Effector memory CD4-positive, alpha-beta T cell (primary cell): ENCODE data around the gene HDGFL3.
A peak's percentile ranks its signal among the peaks of the same experiment; 100 is the strongest.

Experiments used
- DNase-seq, 3 donors: peaks; one replicate each; pipeline ENCODE4 v3.0.0-alpha.2; 2020
- H3K27ac ChIP-seq: 2 replicates; pipeline ENCODE4 v1.7.0; 2013; ENCODE audit warnings: mild to moderate bottlenecking, low read length, moderate library complexity; ENCODE audit not compliant: insufficient read depth, poor library complexity, severe bottlenecking
- H3K27me3 ChIP-seq: replicated peaks from 2 replicates; pipeline ENCODE4 v1.7.0; 2013; ENCODE audit warnings: mild to moderate bottlenecking, low read length; ENCODE audit not compliant: insufficient read depth, control insufficient read depth, poor library complexity, severe bottlenecking
- H3K36me3 ChIP-seq: 2 replicates; pipeline ENCODE4 v1.7.0; 2013; ENCODE audit warnings: mild to moderate bottlenecking, low read length, moderate library complexity; ENCODE audit not compliant: control insufficient read depth, insufficient read depth
- H3K4me1 ChIP-seq: 2 replicates; pipeline ENCODE4 v1.7.0; 2013; ENCODE audit warnings: low read length, mild to moderate bottlenecking; ENCODE audit not compliant: control insufficient read depth, insufficient read depth, poor library complexity, severe bottlenecking
- H3K4me3 ChIP-seq: 2 replicates; pipeline ENCODE4 v1.7.0; 2013; ENCODE audit warnings: low read length, low read depth, mild to moderate bottlenecking; ENCODE audit not compliant: insufficient read depth, poor library complexity, severe bottlenecking
- H3K9me3 ChIP-seq: 2 replicates; pipeline ENCODE4 v1.7.0; 2013; ENCODE audit warnings: mild to moderate bottlenecking, low read length, moderate library complexity; ENCODE audit not compliant: control insufficient read depth

Gene HDGFL3

GRCh38 chr15:83108266-83109219, 99.1 kb downstream of the HDGFL3 start:
- no peak for DNase-seq
- Histone ChIP-seq H3K27me3 (peaks cover 11% of the 10 kb centered on the region), H3K4me3 (peak overlapping the region; percentile 36), H3K4me1 (peaks cover 9% of the 10 kb centered on the region), H3K36me3 (no peaks in the 10 kb centered on the region), H3K9me3 (no peaks in the 10 kb centered on the region), H3K27ac (no peak overlapping the region)

DNA sequence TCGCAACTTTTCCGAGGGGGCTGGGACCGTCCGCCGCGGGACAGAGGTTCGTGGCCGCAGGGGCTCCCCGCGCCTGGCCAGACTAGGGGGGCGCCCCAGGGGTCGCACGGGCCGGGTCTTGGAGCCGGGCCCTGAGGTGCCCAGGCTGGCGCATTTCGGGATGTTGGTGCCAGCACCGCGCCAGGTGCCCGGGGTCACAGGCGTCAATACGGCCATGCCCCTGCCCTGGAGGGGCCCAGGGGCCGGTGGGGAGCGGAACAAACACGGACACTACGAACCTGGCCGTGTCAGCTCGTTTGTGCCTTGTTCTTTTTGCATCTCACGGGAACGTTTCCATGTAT, 99.8 kb downstream of the HDGFL3 start:
- Histone ChIP-seq H3K4me3 (peak overlapping the region; percentile 36), H3K27ac (no peak overlapping the region), H3K27me3 (peaks cover 11% of the 10 kb centered on the region), H3K4me1 (peaks cover 9% of the 10 kb centered on the region), H3K9me3 (no peaks in the 10 kb centered on the region), H3K36me3 (no peaks in the 10 kb centered on the region)
- no peak for DNase-seq

DNA sequence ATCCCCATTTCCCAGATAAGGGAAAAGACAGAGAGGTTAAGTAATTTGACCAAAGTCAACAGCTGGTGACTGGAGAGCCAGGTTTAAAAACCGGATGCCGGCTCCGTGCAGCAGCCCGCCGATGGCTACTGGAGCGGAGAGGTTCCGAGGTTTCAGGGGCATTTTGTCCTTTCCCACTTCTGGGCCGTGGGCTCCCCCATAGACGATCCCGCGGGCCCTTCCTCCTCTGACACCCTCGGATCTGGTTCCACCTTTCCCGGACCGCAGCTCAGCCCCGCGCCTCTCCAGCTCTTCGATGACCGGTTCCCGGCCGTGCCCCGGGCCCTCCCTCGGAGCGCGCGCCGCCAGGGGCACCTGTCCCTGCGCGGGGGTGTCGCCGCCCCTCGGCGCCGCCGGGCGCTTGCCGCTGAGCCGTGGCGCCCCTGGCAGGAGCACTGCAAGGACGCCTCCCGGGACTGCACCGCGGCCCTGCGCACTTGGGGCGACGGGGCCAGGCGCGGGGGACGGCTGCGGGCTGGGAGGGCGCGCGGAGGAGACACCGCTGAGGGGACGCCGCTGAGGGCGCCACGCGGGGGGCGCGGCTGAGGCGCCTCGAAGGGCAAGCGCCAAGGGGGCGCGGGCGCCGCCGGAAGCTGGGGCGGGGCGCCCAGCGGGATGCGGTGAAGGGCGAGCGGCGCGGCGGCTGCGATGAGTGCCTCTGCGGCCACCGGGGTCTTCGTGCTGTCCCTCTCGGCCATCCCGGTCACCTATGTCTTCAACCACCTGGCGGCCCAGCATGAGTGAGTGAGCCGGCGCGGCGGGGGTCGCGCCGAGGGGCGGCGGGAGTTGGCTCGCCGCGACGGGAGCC, 100.4 kb downstream of the HDGFL3 start, which contains the start of gene TM6SF1:
TSS of gene TM6SF1 (plus strand) at position 652 of the 847 bp plus-strand sequence. CDS start at position 688, 36 bp downstream.
- no peak for DNase-seq
- peak within 1 kb of the TSS; percentile 36 for H3K4me3 ChIP-seq

DNA sequence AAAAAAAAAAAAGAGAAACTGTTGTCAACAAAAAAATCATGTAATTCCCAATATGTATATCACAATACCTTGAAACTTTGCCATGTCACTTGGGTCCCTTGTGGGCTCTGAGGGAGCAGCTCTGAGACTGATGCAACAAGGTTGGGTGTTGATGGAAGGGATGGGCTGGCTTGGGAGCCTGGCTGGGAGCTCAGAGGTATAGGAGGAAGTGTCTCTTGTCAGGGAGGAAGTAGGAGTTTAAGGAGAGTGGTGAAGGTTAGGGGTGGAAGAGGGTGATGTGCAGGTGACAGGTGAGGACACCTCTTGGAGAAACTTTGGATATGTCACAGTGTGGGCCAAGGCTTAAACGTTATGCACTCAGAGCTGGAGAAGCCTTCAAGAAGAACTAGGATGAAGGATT, 102.2 kb downstream of the HDGFL3 start:
- H3K4me3 ChIP-seq = no peak overlapping the region
- H3K9me3 ChIP-seq = no peaks in the 10 kb centered on the region
- peaks cover 9% of the 10 kb centered on the region for H3K4me1 ChIP-seq
- H3K27me3 ChIP-seq = peaks cover 11% of the 10 kb centered on the region
- DNase-seq = no peak
- H3K27ac ChIP-seq = no peak overlapping the region
- no peaks in the 10 kb centered on the region for H3K36me3 ChIP-seq

More for the DNA sequence above, 100.4 kb downstream of the HDGFL3 start, which contains the start of gene TM6SF1:
- H3K9me3 ChIP-seq = no peaks in the 10 kb centered on the region
- peaks cover 9% of the 10 kb centered on the region for H3K4me1 ChIP-seq
- peaks cover 11% of the 10 kb centered on the region for H3K27me3 ChIP-seq
- H3K27ac ChIP-seq = no peak within 1 kb of the TSS
- H3K36me3 ChIP-seq = no peaks in the 10 kb centered on the region

DNA sequence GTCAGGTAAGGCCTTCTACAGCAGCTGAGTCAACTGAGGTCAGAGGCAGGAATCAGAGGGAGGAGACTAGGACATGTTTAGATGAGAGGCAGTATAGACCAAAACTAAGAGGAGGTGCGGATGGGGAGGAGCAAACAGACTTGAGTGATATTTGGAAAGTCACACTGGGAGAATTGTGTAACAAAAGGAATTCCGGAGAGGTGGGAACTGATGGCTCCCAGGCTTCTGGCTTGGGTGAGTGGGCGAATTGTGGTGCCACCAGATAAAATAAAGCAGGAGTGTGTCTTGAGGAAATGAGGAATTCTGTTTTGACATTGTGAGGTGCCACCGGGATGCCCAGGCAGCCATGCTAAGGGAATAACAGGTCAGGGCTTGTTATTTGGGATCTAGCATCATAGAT, 103.5 kb downstream of the HDGFL3 start:
- Histone ChIP-seq H3K9me3 (no peaks in the 10 kb centered on the region), H3K36me3 (no peaks in the 10 kb centered on the region), H3K27me3 (peaks cover 6% of the 10 kb centered on the region), H3K4me1 (peaks cover 9% of the 10 kb centered on the region), H3K27ac (no peak overlapping the region), H3K4me3 (no peak overlapping the region)
- no peak for DNase-seq

GRCh38 chr15:83102346-83102745, 105.3 kb downstream of the HDGFL3 start:
- H3K36me3 ChIP-seq = no peaks in the 10 kb centered on the region
- no peaks in the 10 kb centered on the region for H3K4me1 ChIP-seq
- DNase-seq = no peak
- H3K4me3 ChIP-seq = no peak overlapping the region
- peaks cover 6% of the 10 kb centered on the region for H3K27me3 ChIP-seq
- H3K27ac ChIP-seq = no peak overlapping the region
- no peaks in the 10 kb centered on the region for H3K9me3 ChIP-seq

GRCh38 chr15:83100097-83100646, 107.5 kb downstream of the HDGFL3 start:
- Histone ChIP-seq H3K4me3 (no peak overlapping the region), H3K27me3 (no peaks in the 10 kb centered on the region)

GRCh38 chr15:83099290-83099689, 108.3 kb downstream of the HDGFL3 start:
- Histone ChIP-seq H3K36me3 (no peaks in the 10 kb centered on the region), H3K27ac (no peak overlapping the region), H3K4me3 (no peak overlapping the region), H3K27me3 (no peaks in the 10 kb centered on the region), H3K4me1 (no peaks in the 10 kb centered on the region), H3K9me3 (no peaks in the 10 kb centered on the region)
- no peak for DNase-seq

More at GRCh38 chr15:83100097-83100646, 107.5 kb downstream of the HDGFL3 start:
- H3K27ac ChIP-seq = no peak overlapping the region
- no peaks in the 10 kb centered on the region for H3K9me3 ChIP-seq
- H3K4me1 ChIP-seq = no peaks in the 10 kb centered on the region
- no peak for DNase-seq
- H3K36me3 ChIP-seq = no peaks in the 10 kb centered on the region

DNA sequence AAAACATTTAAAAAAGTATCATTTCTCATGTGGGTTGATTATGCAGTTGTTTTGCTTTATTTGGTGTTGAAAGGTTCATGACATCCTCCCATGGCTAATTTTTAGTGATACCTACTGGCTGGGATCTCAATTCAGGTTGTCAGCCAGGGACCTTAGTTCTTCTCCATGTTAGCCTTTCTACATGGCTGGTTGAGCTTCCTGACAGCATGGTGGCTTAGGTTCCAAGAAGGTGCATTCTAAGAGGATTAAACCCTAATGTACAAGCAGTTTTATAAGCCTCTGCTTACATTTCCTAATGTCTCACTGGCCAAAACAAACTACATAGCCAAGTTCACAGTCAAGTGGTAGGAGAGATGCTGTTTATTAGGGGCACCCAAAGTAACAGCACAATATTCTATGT, 109.5 kb downstream of the HDGFL3 start:
- no peaks in the 10 kb centered on the region for H3K36me3 ChIP-seq
- H3K4me1 ChIP-seq = no peaks in the 10 kb centered on the region
- no peaks in the 10 kb centered on the region for H3K9me3 ChIP-seq
- no peak overlapping the region for H3K27ac ChIP-seq
- H3K4me3 ChIP-seq = no peak overlapping the region
- H3K27me3 ChIP-seq = no peaks in the 10 kb centered on the region
- DNase-seq = no peak
